Naive thymus-derived CD4-positive, alpha-beta T cell (primary cell): Measurements from ENCODE around the gene BSN. TPM values are rescaled to one million over a fixed set of nuclear protein-coding genes. Genes with fewer than 3 reads are reported as not detected.
"Not testable (repeated sequence)": the region's sequence is repeated elsewhere in the genome, so short reads cannot be mapped to it uniquely, and the experiment has no call there.

ENCODE experiments used
- ATAC-seq: fragments of 150-1000 bp; cut with Tn5 transposase; 2 replicates; pipeline ENCODE4 v1.10.0; 2021; ENCODE audit warnings: mild to moderate bottlenecking, moderate library complexity
- CTCF ChIA-PET: fragments of 350-600 bp; sonication (Branson Sonifier 250); formaldehyde crosslinking; loops from one replicate; lab custom pipeline; 2021; ENCODE audit warnings: antibody characterized with exemption; lab: Charles Lee
- POLR2A ChIA-PET: fragments of 350-600 bp; sonication (Branson Sonifier 250); formaldehyde crosslinking; loops from one replicate; lab custom pipeline; 2021; ENCODE audit warnings: antibody characterized with exemption, inconsistent platforms; lab: Charles Lee
- DNase-seq, 9 donors: peaks; one replicate each; pipeline versions ENCODE4 v3.0.0 to v3.0.0-alpha.2; 2020 to 2022; ENCODE audit warnings: mixed read lengths in 1 of 9
- H3K27ac ChIP-seq: one replicate; pipeline ENCODE4 v1.7.0; 2013; ENCODE audit warnings: mild to moderate bottlenecking, low read depth, low read length, moderate library complexity
- H3K27me3 ChIP-seq, 2 donors: one replicate each; pipeline ENCODE4 v1.7.0; 2013; ENCODE audit warnings: low read length in 2 of 2, mild to moderate bottlenecking in 2 of 2, moderate library complexity in 2 of 2; ENCODE audit not compliant: control insufficient read depth in 2 of 2, insufficient read depth in 2 of 2
- H3K36me3 ChIP-seq, 3 experiments: 1 replicate in 2 of 3; 2 replicates in 1 of 3; pipeline ENCODE4 v1.7.0; 2013; ENCODE audit warnings: low read length in 3 of 3, mild to moderate bottlenecking in 3 of 3, moderate library complexity in 1 of 3; ENCODE audit not compliant: insufficient read depth in 3 of 3, control insufficient read depth in 2 of 3
- H3K4me1 ChIP-seq, 2 donors: one replicate each; pipeline ENCODE4 v1.7.0; 2013; ENCODE audit warnings: low read length in 2 of 2, mild to moderate bottlenecking in 2 of 2, moderate library complexity in 1 of 2; ENCODE audit not compliant: control insufficient read depth in 2 of 2, insufficient read depth in 2 of 2
- H3K4me3 ChIP-seq: 2 replicates; pipeline ENCODE4 v1.7.0; 2013; ENCODE audit warnings: mild to moderate bottlenecking, low read length
- H3K9me3 ChIP-seq, 3 experiments: 1 replicate in 2 of 3; 2 replicates in 1 of 3; pipeline ENCODE4 v1.7.0; 2013; ENCODE audit warnings: low read length in 3 of 3; ENCODE audit not compliant: control insufficient read depth in 2 of 3
- H3K27ac Mint-ChIP-seq, 9 donors: one replicate each; pipeline ENCODE4 v1.8.0; 2020 to 2022; ENCODE audit warnings: mixed read lengths in 9 of 9, mild to moderate bottlenecking in 8 of 9, moderate library complexity in 5 of 9, inconsistent platforms in 2 of 9
- H3K27me3 Mint-ChIP-seq, 5 donors: one replicate each; pipeline ENCODE4 v1.8.0; 2021 to 2022; ENCODE audit warnings: mixed read lengths in 5 of 5, mild to moderate bottlenecking in 1 of 5
- H3K36me3 Mint-ChIP-seq, 5 donors: one replicate each; pipeline ENCODE4 v1.8.0; 2020 to 2022; ENCODE audit warnings: mixed read lengths in 5 of 5, mild to moderate bottlenecking in 3 of 5, inconsistent platforms in 1 of 5
- H3K4me1 Mint-ChIP-seq, 7 donors: one replicate each; pipeline ENCODE4 v1.8.0; 2020 to 2022; ENCODE audit warnings: mixed read lengths in 7 of 7, mild to moderate bottlenecking in 3 of 7, inconsistent platforms in 1 of 7
- H3K4me3 Mint-ChIP-seq, 10 donors: one replicate each; pipeline ENCODE4 v1.8.0; 2020 to 2022; ENCODE audit warnings: mild to moderate bottlenecking in 10 of 10, mixed read lengths in 10 of 10, moderate library complexity in 6 of 10, inconsistent platforms in 2 of 10
- H3K9me3 Mint-ChIP-seq, 11 donors: one replicate each; pipeline ENCODE4 v1.8.0; 2020 to 2022; ENCODE audit warnings: mixed read lengths in 11 of 11, mild to moderate bottlenecking in 4 of 11, inconsistent platforms in 1 of 11, moderate library complexity in 1 of 11
- intact Hi-C, 2 donors: fragments of 100-400 bp; cut with micrococcal nuclease; formaldehyde crosslinking; loops; one replicate each; pipeline ENCODE4 v1.15.1; 2023
- polyA plus RNA-seq, 2 donors: library from polyadenylated mRNA; unstranded; fragments of 300-500 nt; fragmentation: Illumina TruSeq; gene quantifications; one replicate each; pipeline ENCODE4 v1.2.3, GENCODE V29; 2021
- total RNA-seq, 6 experiments: library from RNA in 5 of 6; stranded (reverse) in 5 of 6; gene quantifications; 1 replicate in 5 of 6; 2 replicates in 1 of 6; pipeline ENCODE4 v1.2.3 and lab custom pipeline; 2021 to 2026

BSN gene
- total and polyA plus RNA-seq, 7 experiments from 2014 or later, result 0.12 to 0.16 (median 0.14) TPM; not detected in 2

GRCh38 chr3:49567406-49567805, 13.1 kb downstream of the BSN start:
- no peaks in the 10 kb centered on the region for H3K4me1 ChIP-seq
- Mint-ChIP-seq H3K36me3 (no peaks in the 10 kb centered on the region), H3K4me1 (no peaks in the 10 kb centered on the region), H3K9me3 (no peaks in the 10 kb centered on the region), H3K4me3 (no peak overlapping the region), H3K27me3 (peaks cover 0 to 23% (median 3%) of the 10 kb centered on the region in 5 donors), H3K27ac (no peak overlapping the region)
- no peak overlapping the region for H3K27ac ChIP-seq
- no peak for ATAC-seq
- DNase-seq, result no peak
- H3K4me3 ChIP-seq, result no peak overlapping the region
- no peaks in the 10 kb centered on the region for H3K27me3 ChIP-seq
- ChIA-PET POLR2A (interaction anchor here (1.1 kb wide), 1 partner anchor 20 kb away, joined by 3 read pairs; no protein-coding TSS in a partner anchor), CTCF (interaction anchor here (0.9 kb wide), 1 partner anchor 28 kb away, joined by 3 read pairs; no protein-coding TSS in a partner anchor)
- no peaks in the 10 kb centered on the region for H3K36me3 ChIP-seq
- intact Hi-C loops, result loop anchor here in 1 of 2 donors (1.0 kb wide), 1 partner anchor 104 kb away; no protein-coding TSS in a partner anchor
- no peaks in the 10 kb centered on the region for H3K9me3 ChIP-seq

- no peaks in the 10 kb centered on the region for H3K9me3 Mint-ChIP-seq
- ATAC-seq, result no peak
- Histone ChIP-seq H3K9me3 (no peaks in the 10 kb centered on the region), H3K4me3 (no peak overlapping the region), H3K4me1 (no peaks in the 10 kb centered on the region), H3K27ac (no peak overlapping the region), H3K27me3 (no peaks in the 10 kb centered on the region), H3K36me3 (no peaks in the 10 kb centered on the region)
- DNase-seq, result no peak
- ChIA-PET POLR2A (no interaction called here), CTCF (no interaction called here)
- H3K4me1 Mint-ChIP-seq, result no peaks in the 10 kb centered on the region
- no peaks in the 10 kb centered on the region for H3K36me3 Mint-ChIP-seq
- H3K27ac Mint-ChIP-seq, result peak overlapping the region in 1 of 9 donors; percentile 1
- no peak overlapping the region for H3K4me3 Mint-ChIP-seq
- intact Hi-C loops, result no loop called here
- peaks cover 0 to 23% (median 0%) of the 10 kb centered on the region in 5 donors for H3K27me3 Mint-ChIP-seq
Observed at GRCh38 chr3:49568965-49569364, 14.7 kb downstream of the BSN start.

- H3K9me3 ChIP-seq, result no peaks in the 10 kb centered on the region
- no peak for DNase-seq
- H3K4me3 ChIP-seq, result no peak overlapping the region
- ChIA-PET POLR2A (no interaction called here), CTCF (no interaction called here)
- no peak overlapping the region for H3K27ac ChIP-seq
- ATAC-seq, result no peak
- no peaks in the 10 kb centered on the region for H3K36me3 ChIP-seq
- Mint-ChIP-seq H3K4me1 (no peaks in the 10 kb centered on the region), H3K9me3 (no peaks in the 10 kb centered on the region), H3K4me3 (no peak overlapping the region), H3K27me3 (peaks cover 0 to 23% (median 0%) of the 10 kb centered on the region in 5 donors), H3K27ac (no peak overlapping the region), H3K36me3 (no peaks in the 10 kb centered on the region)
- H3K27me3 ChIP-seq, result no peaks in the 10 kb centered on the region
- intact Hi-C loops, result no loop called here
- H3K4me1 ChIP-seq, result no peaks in the 10 kb centered on the region
Observed at GRCh38 chr3:49570028-49570654, 15.9 kb downstream of the BSN start.

GRCh38 chr3:49582177-49582576, 27.9 kb downstream of the BSN start:
- ChIA-PET POLR2A (no interaction called here), CTCF (no interaction called here)
- Mint-ChIP-seq H3K36me3 (no peaks in the 10 kb centered on the region), H3K9me3 (peaks cover 0 to 1% (median 0%) of the 10 kb centered on the region in 11 donors), H3K27ac (no peak overlapping the region), H3K4me3 (no peak overlapping the region), H3K4me1 (no peaks in the 10 kb centered on the region), H3K27me3 (peaks cover 0 to 18% (median 0%) of the 10 kb centered on the region in 5 donors)
- Histone ChIP-seq H3K27ac (no peak overlapping the region), H3K9me3 (no peaks in the 10 kb centered on the region), H3K36me3 (no peaks in the 10 kb centered on the region), H3K4me3 (no peak overlapping the region), H3K4me1 (no peaks in the 10 kb centered on the region), H3K27me3 (no peaks in the 10 kb centered on the region)
- DNase-seq (no peak), ATAC-seq (no peak)
- intact Hi-C loops, result no loop called here

- H3K4me3 ChIP-seq, H3K4me1 ChIP-seq, intact Hi-C loops, H3K9me3 Mint-ChIP-seq, H3K27me3 ChIP-seq, H3K4me1 Mint-ChIP-seq, H3K36me3 Mint-ChIP-seq, H3K4me3 Mint-ChIP-seq, H3K27ac Mint-ChIP-seq, POLR2A ChIA-PET, ATAC-seq, DNase-seq, H3K36me3 ChIP-seq, H3K27ac ChIP-seq, CTCF ChIA-PET, H3K9me3 ChIP-seq: not testable (repeated sequence)
- H3K27me3 Mint-ChIP-seq, result peaks cover 0 to 26% (median 0%) of the 10 kb centered on the region in 5 donors
Observed at GRCh38 chr3:49585261-49585755, 31.0 kb downstream of the BSN start.

- DNase-seq (no peak), ATAC-seq (no peak)
- Mint-ChIP-seq H3K9me3 (no peaks in the 10 kb centered on the region), H3K27me3 (peaks cover 0 to 26% (median 0%) of the 10 kb centered on the region in 5 donors), H3K4me1 (peaks cover 0 to 7% (median 0%) of the 10 kb centered on the region in 7 donors), H3K4me3 (no peak overlapping the region), H3K27ac (no peak overlapping the region), H3K36me3 (no peaks in the 10 kb centered on the region)
- no peaks in the 10 kb centered on the region for H3K4me1 ChIP-seq
- H3K9me3 ChIP-seq, result no peaks in the 10 kb centered on the region
- CTCF ChIA-PET, result no interaction called here
- no peak overlapping the region for H3K4me3 ChIP-seq
- no peak overlapping the region for H3K27ac ChIP-seq
- H3K36me3 ChIP-seq, result no peaks in the 10 kb centered on the region
- POLR2A ChIA-PET, result no interaction called here
- H3K27me3 ChIP-seq, result no peaks in the 10 kb centered on the region
- intact Hi-C loops, result no loop called here
Observed at GRCh38 chr3:49591615-49592014, 37.3 kb downstream of the BSN start.

- intact Hi-C loops, result no loop called here
- Histone ChIP-seq H3K4me1 (no peaks in the 10 kb centered on the region), H3K4me3 (no peak overlapping the region), H3K9me3 (no peaks in the 10 kb centered on the region), H3K36me3 (no peaks in the 10 kb centered on the region), H3K27me3 (no peaks in the 10 kb centered on the region), H3K27ac (no peak overlapping the region)
- Mint-ChIP-seq H3K4me1 (peaks cover 0 to 2% (median 0%) of the 10 kb centered on the region in 7 donors), H3K27ac (no peak overlapping the region), H3K36me3 (no peaks in the 10 kb centered on the region), H3K9me3 (no peaks in the 10 kb centered on the region), H3K27me3 (peaks cover 0 to 15% (median 0%) of the 10 kb centered on the region in 5 donors), H3K4me3 (no peak overlapping the region)
- ChIA-PET POLR2A (no interaction called here), CTCF (no interaction called here)
- DNase-seq, result no peak
- no peak for ATAC-seq
Observed at GRCh38 chr3:49593041-49593440, 38.8 kb downstream of the BSN start.
